Upper lobe of left lung (tissue), 4 donors: ENCODE data around the gene TULP3.

ENCODE experiments used
- EP300 ChIP-seq, 4 donors: sonication (generic); formaldehyde crosslinking; IDR thresholded peaks; one replicate each; pipeline ENCODE4 v1.5.1; 2017; ENCODE audit warnings: antibody characterized with exemption in 4 of 4, control low read depth in 2 of 4
- POLR2A ChIP-seq, 4 donors: fragments of 450-650 bp; IDR thresholded peaks; one replicate each; pipeline ENCODE4 v1.5.1; 2016 to 2017; ENCODE audit warnings: antibody characterized with exemption in 4 of 4, mild to moderate bottlenecking in 2 of 4
- POLR2AphosphoS5 ChIP-seq, 2 donors: sonication (generic); formaldehyde crosslinking; IDR thresholded peaks; one replicate each; pipeline ENCODE4 v1.5.1; 2017; ENCODE audit warnings: antibody characterized with exemption in 2 of 2
- TF ChIP-seq, protein P1 (sequence below), 6 experiments: fragments of 450-650 bp in 4 of 6; fragments of 200-600 bp in 2 of 6; sonication (generic) in 2 of 6; IDR thresholded peaks; one replicate each; pipeline ENCODE4 v1.5.1; 2016 to 2019; ENCODE audit warnings: antibody characterized with exemption in 6 of 6

DNA sequence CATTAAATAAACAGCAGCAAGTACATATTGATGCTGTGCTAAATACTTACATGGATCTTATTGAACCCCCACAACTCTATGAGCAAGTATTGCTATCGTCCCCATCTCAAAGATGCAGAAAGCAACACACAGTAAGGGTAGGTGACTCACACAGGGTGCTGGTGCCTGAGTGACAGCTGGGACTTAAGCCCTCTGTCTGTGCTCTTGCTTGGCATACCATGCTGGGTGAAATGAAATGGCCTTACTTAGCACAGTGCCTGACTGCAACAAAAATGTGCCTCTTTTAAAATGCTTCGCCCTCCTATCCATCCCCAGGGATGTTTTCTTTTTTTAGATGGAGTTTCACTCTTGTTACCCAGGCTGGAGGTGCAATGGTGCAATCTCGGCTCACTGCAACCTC, 34.6 kb upstream of the TULP3 start:
- TF ChIP-seq, protein P1, sequence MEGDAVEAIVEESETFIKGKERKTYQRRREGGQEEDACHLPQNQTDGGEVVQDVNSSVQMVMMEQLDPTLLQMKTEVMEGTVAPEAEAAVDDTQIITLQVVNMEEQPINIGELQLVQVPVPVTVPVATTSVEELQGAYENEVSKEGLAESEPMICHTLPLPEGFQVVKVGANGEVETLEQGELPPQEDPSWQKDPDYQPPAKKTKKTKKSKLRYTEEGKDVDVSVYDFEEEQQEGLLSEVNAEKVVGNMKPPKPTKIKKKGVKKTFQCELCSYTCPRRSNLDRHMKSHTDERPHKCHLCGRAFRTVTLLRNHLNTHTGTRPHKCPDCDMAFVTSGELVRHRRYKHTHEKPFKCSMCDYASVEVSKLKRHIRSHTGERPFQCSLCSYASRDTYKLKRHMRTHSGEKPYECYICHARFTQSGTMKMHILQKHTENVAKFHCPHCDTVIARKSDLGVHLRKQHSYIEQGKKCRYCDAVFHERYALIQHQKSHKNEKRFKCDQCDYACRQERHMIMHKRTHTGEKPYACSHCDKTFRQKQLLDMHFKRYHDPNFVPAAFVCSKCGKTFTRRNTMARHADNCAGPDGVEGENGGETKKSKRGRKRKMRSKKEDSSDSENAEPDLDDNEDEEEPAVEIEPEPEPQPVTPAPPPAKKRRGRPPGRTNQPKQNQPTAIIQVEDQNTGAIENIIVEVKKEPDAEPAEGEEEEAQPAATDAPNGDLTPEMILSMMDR (IDR thresholded peaks at IDR 0.05) = no peak
- TF ChIP-seq POLR2A (IDR thresholded peaks at IDR 0.05) (no peak), EP300 (IDR thresholded peaks at IDR 0.05) (no peak), POLR2AphosphoS5 (IDR thresholded peaks at IDR 0.05) (no peak)
